ENCODE data around the gene GOSR2.

The GOSR2 gene

GRCh38 chr17:46922804-46923635 lies at the start of gene GOSR2:
GOSR2 (plus strand) TSS chr17:46923160; CDS start chr17:46923193, 33 bp downstream.
- peak; percentile 94 for DNase-seq

GRCh38 chr17:46873941-46874645 lies 48.9 kb upstream of the GOSR2 start:
- DNase-seq = no peak

- no peak for DNase-seq
Observed at GRCh38 chr17:46874906-46875305, 48.1 kb upstream of the GOSR2 start.

- DNase-seq = no peak
Observed at GRCh38 chr17:46875849-46876352, 47.1 kb upstream of the GOSR2 start.

- DNase-seq = no peak
Observed at GRCh38 chr17:46876353-46876887, 46.5 kb upstream of the GOSR2 start.

GRCh38 chr17:46876926-46877325 lies 46.0 kb upstream of the GOSR2 start:
- no peak for DNase-seq

GRCh38 chr17:46877466-46877865 lies 45.5 kb upstream of the GOSR2 start:
- DNase-seq = peak; percentile 34

GRCh38 chr17:46878055-46878454 lies 44.9 kb upstream of the GOSR2 start:
- no peak for DNase-seq

GRCh38 chr17:46879101-46879500 lies 43.9 kb upstream of the GOSR2 start:
- DNase-seq = no peak

GRCh38 chr17:46881015-46881414 lies 41.9 kb upstream of the GOSR2 start:
- no peak for DNase-seq

GRCh38 chr17:46882666-46883065 lies 40.3 kb upstream of the GOSR2 start:
- no peak for DNase-seq

GRCh38 chr17:46883871-46884520 lies 39.0 kb upstream of the GOSR2 start:
- no peak for DNase-seq

- DNase-seq = no peak
Observed at GRCh38 chr17:46884552-46884951, 38.4 kb upstream of the GOSR2 start.

- no peak for DNase-seq
Observed at GRCh38 chr17:46885415-46886309, 37.3 kb upstream of the GOSR2 start.

- DNase-seq = no peak
Observed at GRCh38 chr17:46886310-46886663, 36.7 kb upstream of the GOSR2 start.

- no peak for DNase-seq
Observed at GRCh38 chr17:46887717-46888116, 35.2 kb upstream of the GOSR2 start.

- no peak for DNase-seq
Observed at GRCh38 chr17:46888727-46889126, 34.2 kb upstream of the GOSR2 start.

- DNase-seq = no peak
Observed at GRCh38 chr17:46889519-46889918, 33.4 kb upstream of the GOSR2 start.

- no peak for DNase-seq
Observed at GRCh38 chr17:46889992-46890564, 32.9 kb upstream of the GOSR2 start.

- no peak for DNase-seq
Observed at GRCh38 chr17:46890638-46891037, 32.3 kb upstream of the GOSR2 start.

GRCh38 chr17:46892192-46892703 lies 30.7 kb upstream of the GOSR2 start:
- no peak for DNase-seq

- no peak for DNase-seq
Observed at GRCh38 chr17:46894024-46894423, 28.9 kb upstream of the GOSR2 start.

Data from stimulated activated CD8-positive, alpha-beta memory T cell treated with anti-CD3 and anti-CD28 coated beads, Interleukin-4, amount 100 ng/mL, for 48 hours (primary cell).